ENCODE data around the gene FOXC1. TPM values are rescaled to one million over a fixed set of nuclear protein-coding genes. Genes with fewer than 3 reads are reported as not detected.

FOXC1 gene
- total RNA-seq, 1 experiment from 2014 or later = 16.7 TPM

DNA sequence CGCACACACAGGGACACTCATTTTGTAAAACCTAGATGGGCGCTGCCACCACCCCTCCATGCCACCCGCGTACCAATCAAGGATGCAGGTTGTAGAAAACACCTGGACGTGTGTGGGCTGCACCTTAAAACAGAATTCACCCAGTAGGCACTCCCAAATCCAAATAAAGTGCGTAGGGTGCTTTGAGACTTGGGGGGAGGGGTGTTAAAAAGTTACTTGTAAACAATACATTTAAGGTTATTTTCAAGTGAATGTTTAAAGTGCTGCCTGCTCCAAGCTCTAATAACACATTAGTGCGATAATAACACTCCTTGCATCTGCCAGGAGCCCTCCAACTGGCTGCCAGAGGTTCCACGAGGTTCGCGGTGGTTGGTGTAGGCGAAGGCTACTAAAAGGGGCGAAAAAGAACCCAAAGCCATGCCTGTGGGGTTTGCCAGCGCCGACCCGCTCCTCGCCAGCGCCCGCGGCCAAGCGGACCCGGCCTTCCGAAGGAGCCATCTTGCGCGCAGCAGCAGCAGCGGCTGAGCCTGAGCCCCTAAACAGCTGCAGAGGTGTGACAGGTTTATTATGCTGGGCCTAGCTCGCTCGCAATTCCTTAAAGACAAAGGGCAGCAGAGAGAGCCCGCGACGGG lies 11.5 kb downstream of the FOXC1 start:
- H3K27me3 Mint-ChIP-seq (ENCODE audit: insufficient read depth, unreplicated experiment) = no peaks in the 10 kb centered on the region
- no peaks in the 10 kb centered on the region for H3K36me3 Mint-ChIP-seq (ENCODE audit: insufficient read depth, unreplicated experiment)
- DNase-seq (ENCODE audit: unreplicated experiment) = no peak
- POLR2A ChIA-PET = no interaction called here
- no peaks in the 10 kb centered on the region for H3K4me1 Mint-ChIP-seq (ENCODE audit: insufficient read depth, unreplicated experiment)
- intact Hi-C loops (cut with micrococcal nuclease) = no loop called here
- H3K27ac Mint-ChIP-seq (ENCODE audit: low read depth, unreplicated experiment) = no peak overlapping the region
- H3K4me3 Mint-ChIP-seq (ENCODE audit: unreplicated experiment) = no peak overlapping the region
- TF ChIP-seq, protein P1, sequence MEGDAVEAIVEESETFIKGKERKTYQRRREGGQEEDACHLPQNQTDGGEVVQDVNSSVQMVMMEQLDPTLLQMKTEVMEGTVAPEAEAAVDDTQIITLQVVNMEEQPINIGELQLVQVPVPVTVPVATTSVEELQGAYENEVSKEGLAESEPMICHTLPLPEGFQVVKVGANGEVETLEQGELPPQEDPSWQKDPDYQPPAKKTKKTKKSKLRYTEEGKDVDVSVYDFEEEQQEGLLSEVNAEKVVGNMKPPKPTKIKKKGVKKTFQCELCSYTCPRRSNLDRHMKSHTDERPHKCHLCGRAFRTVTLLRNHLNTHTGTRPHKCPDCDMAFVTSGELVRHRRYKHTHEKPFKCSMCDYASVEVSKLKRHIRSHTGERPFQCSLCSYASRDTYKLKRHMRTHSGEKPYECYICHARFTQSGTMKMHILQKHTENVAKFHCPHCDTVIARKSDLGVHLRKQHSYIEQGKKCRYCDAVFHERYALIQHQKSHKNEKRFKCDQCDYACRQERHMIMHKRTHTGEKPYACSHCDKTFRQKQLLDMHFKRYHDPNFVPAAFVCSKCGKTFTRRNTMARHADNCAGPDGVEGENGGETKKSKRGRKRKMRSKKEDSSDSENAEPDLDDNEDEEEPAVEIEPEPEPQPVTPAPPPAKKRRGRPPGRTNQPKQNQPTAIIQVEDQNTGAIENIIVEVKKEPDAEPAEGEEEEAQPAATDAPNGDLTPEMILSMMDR (IDR thresholded peaks at IDR 0.05; ENCODE audit: unreplicated experiment) = no peak
- CTCF ChIA-PET = no interaction called here
- no peaks in the 10 kb centered on the region for H3K9me3 Mint-ChIP-seq (ENCODE audit: unreplicated experiment)
- no TSS peak for BruUV-seq (replicated peaks)

DNA sequence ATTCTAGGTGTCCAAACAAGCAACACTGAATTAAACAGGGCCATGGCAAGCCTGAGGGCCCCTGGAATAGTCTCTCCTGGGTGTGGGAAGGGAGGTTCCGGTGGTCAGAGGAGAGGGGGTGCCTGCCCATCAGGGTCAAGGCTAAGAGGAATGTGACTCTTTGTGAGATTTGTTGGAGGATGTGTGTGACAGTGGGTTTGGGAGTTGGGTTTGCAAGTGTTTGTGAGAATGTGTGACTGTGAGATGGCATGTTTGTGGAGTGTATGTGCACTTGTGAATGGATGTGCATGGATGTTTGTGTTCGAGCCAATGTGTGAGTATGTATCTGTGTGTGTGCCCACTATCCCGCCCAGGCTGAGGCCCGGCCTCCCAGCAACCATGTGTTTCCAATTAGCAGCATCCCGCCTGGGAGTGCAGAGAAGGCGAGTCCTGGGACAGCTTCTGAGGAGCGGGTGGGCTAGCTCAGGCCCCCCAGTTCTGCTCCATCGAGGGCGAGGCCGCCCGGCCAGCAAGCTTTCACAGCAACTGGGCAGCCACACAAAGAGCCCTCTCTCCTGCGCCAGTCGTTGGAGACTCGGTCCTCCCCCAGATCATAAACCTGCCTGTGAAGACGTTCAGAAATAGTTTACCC lies 12.6 kb downstream of the FOXC1 start:
- Mint-ChIP-seq H3K27ac (ENCODE audit: low read depth, unreplicated experiment) (no peak overlapping the region), H3K27me3 (ENCODE audit: insufficient read depth, unreplicated experiment) (no peaks in the 10 kb centered on the region), H3K4me3 (ENCODE audit: unreplicated experiment) (no peak overlapping the region), H3K4me1 (ENCODE audit: insufficient read depth, unreplicated experiment) (no peaks in the 10 kb centered on the region), H3K9me3 (ENCODE audit: unreplicated experiment) (no peaks in the 10 kb centered on the region), H3K36me3 (ENCODE audit: insufficient read depth, unreplicated experiment) (no peaks in the 10 kb centered on the region)
- intact Hi-C loops (cut with micrococcal nuclease) = no loop called here
- ChIA-PET POLR2A (no interaction called here), CTCF (no interaction called here)
- TF ChIP-seq, protein P1 (IDR thresholded peaks at IDR 0.05; ENCODE audit: unreplicated experiment) = no peak
- DNase-seq (ENCODE audit: unreplicated experiment) = no peak
- BruUV-seq (replicated peaks) = no TSS peak

DNA sequence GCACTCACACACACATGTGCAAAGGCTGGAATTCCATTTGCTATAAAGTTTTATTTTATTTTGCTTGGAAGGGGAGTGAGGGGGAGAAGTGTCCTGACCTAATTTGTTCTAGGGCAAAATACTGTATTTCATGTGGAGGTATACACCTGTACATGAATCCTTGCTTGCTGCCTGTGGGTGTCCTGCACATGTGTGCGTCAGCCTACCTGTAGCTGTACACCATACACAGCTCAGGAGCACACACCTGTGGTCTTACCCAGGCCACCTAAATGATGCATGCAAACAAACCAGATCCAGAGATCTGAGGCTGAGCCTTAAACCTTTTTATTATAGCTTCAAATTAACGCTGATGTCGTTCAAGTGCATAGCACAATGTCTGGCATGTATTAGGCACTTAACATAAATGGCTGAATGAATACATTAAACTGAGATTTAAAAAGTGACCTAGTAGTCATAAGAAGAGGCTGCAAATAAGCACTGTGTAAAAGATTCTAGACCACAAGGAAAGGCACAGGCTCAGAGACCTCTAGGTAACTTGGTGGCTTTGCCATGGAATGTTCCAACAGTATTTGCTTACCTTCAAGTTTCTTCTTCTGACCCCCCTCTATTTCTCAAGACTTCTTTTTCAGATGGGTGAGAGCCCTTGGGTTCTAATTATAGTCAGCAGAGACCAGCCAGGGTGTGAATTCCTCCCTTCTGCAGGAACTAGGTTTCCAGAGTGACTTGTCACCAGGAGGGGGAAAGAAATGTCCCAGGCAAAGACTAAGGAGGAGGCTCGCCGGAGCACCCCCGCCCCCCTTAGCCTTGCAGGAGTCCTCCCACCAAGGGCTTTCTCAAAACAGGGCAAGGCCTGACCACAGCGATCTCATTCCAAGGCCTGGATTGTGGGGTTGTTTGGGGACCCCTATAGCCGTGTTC lies 13.4 kb downstream of the FOXC1 start:
- TF ChIP-seq, protein P1 (IDR thresholded peaks at IDR 0.05; ENCODE audit: unreplicated experiment) = no peak
- H3K27ac Mint-ChIP-seq (ENCODE audit: low read depth, unreplicated experiment) = no peak overlapping the region
- no peaks in the 10 kb centered on the region for H3K9me3 Mint-ChIP-seq (ENCODE audit: unreplicated experiment)
- CTCF ChIA-PET = interaction anchor here (0.6 to 0.7 kb wide), 2 partner anchors 9 to 62 kb away, joined by 3 to 4 read pairs; no protein-coding TSS in a partner anchor
- intact Hi-C loops (cut with micrococcal nuclease) = no loop called here
- H3K4me1 Mint-ChIP-seq (ENCODE audit: insufficient read depth, unreplicated experiment) = no peaks in the 10 kb centered on the region
- no peak for DNase-seq (ENCODE audit: unreplicated experiment)
- POLR2A ChIA-PET = no interaction called here
- H3K4me3 Mint-ChIP-seq (ENCODE audit: unreplicated experiment) = peak overlapping the region; percentile 35
- H3K27me3 Mint-ChIP-seq (ENCODE audit: insufficient read depth, unreplicated experiment) = no peaks in the 10 kb centered on the region
- no peaks in the 10 kb centered on the region for H3K36me3 Mint-ChIP-seq (ENCODE audit: insufficient read depth, unreplicated experiment)
- no TSS peak for BruUV-seq (replicated peaks)

DNA sequence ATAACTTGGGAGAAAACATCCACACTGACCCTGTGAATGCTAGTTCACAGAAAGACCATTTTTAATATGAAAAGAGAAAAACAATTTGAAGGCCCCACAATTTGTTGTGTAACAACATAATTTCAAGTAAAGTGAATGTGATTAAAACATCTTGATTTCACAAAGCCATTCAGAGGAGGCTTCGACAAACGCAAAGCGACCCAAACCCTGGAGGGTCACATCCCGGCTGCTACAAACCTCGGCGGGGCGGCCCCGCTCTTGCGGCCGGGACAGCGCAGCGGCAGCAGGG lies 14.0 kb downstream of the FOXC1 start:
- BruUV-seq (replicated peaks) = no TSS peak
- intact Hi-C loops (cut with micrococcal nuclease) = no loop called here
- Mint-ChIP-seq H3K27ac (ENCODE audit: low read depth, unreplicated experiment) (no peak overlapping the region), H3K9me3 (ENCODE audit: unreplicated experiment) (no peaks in the 10 kb centered on the region), H3K27me3 (ENCODE audit: insufficient read depth, unreplicated experiment) (no peaks in the 10 kb centered on the region), H3K36me3 (ENCODE audit: insufficient read depth, unreplicated experiment) (no peaks in the 10 kb centered on the region), H3K4me3 (ENCODE audit: unreplicated experiment) (peak overlapping the region; percentile 35), H3K4me1 (ENCODE audit: insufficient read depth, unreplicated experiment) (no peaks in the 10 kb centered on the region)
- DNase-seq (ENCODE audit: unreplicated experiment) = no peak
- TF ChIP-seq, protein P1 (IDR thresholded peaks at IDR 0.05; ENCODE audit: unreplicated experiment) = no peak
- POLR2A ChIA-PET = interaction anchor here (1.2 kb wide), 1 partner anchor 12 kb away, joined by 3 read pairs; no protein-coding TSS in a partner anchor
- CTCF ChIA-PET = interaction anchor here (0.6 kb wide), 1 partner anchor 62 kb away, joined by 3 read pairs; no protein-coding TSS in a partner anchor
